HepG2 (cell line): ENCODE results near the gene AHR. TPM values are rescaled to one million over a fixed set of nuclear protein-coding genes. Genes with fewer than 3 reads are reported as not detected.

ENCODE experiments used
- ATAC-seq: fragments of 200-7000 bp; cut with Tn5 transposase; 3 replicates; pipeline ENCODE4 v1.9.1; 2020; ENCODE audit warnings: mild to moderate bottlenecking, moderate library complexity
- BruUV-seq: library from RNA; stranded (reverse); fragments of 400-500 nt; replicated peaks from 2 replicates; lab custom pipeline; 2021; lab: Mats Ljungman, UMichigan
- CTCF ChIA-PET: fragments of 300-600 bp; formaldehyde crosslinking; extraction: SDS; loops from one replicate; lab custom pipeline; 2021; ENCODE audit warnings: low total read pairs, inconsistent platforms, low intra/inter-chr PET ratio; lab: Yijun Ruan, JAX
- POLR2A ChIA-PET: fragments of 350-600 bp; sonication (Branson Sonifier 250); formaldehyde crosslinking; loops from one replicate; lab custom pipeline; 2020; ENCODE audit warnings: antibody characterized with exemption, inconsistent platforms; lab: Yijun Ruan, JAX
- DNase-seq: peaks from one replicate; pipeline ENCODE4 v3.0.0-alpha.2; 2015; ENCODE audit warnings: low spot score
- FAIRE-seq: peaks from 3 replicates; lab custom pipeline; 2011; peaks lifted over from hg19 to GRCh38; lab: Jason Lieb, UNC
- H2AFZ ChIP-seq: one replicate; pipeline ENCODE4 v1.6.1; 2011; ENCODE audit warnings: low read length, inconsistent platforms
- H3K27ac ChIP-seq: fragments of 300-600 bp; 3 replicates; pipeline ENCODE4 v1.8.0; 2011; ENCODE audit warnings: mixed run types, mild to moderate bottlenecking, mixed read lengths, low read length, inconsistent platforms; ENCODE audit not compliant: insufficient read depth; ENCODE audit errors: extremely low read length
- H3K27me3 ChIP-seq, 2 experiments: fragments of 200-600 bp in 1 of 2; 2 replicates in 1 of 2; 3 replicates in 1 of 2; pipeline versions ENCODE4 v1.6.0 to v1.8.0; 2011; ENCODE audit warnings: low read length in 2 of 2, mild to moderate bottlenecking in 2 of 2, moderate library complexity in 2 of 2, inconsistent platforms in 1 of 2; ENCODE audit not compliant: insufficient read depth in 2 of 2, control insufficient read depth in 1 of 2
- H3K36me3 ChIP-seq, 2 experiments: fragments of 200-600 bp in 1 of 2; replicated peaks in 1 of 2; 2 replicates in 1 of 2; 3 replicates in 1 of 2; pipeline versions ENCODE4 v1.5.1 to v1.8.0; 2011; ENCODE audit warnings: low read length in 2 of 2, inconsistent platforms in 1 of 2; ENCODE audit not compliant: insufficient read depth in 2 of 2, control insufficient read depth in 1 of 2
- H3K4me1 ChIP-seq: 2 replicates; pipeline ENCODE4 v1.5.1; 2012; ENCODE audit warnings: low read length, inconsistent platforms; ENCODE audit not compliant: insufficient read depth
- H3K4me2 ChIP-seq: 2 replicates; pipeline ENCODE4 v1.6.0; 2011; ENCODE audit warnings: low read depth, low read length, inconsistent platforms
- H3K4me3 ChIP-seq, 3 experiments: fragments of 200-600 bp in 1 of 3; sonication (generic), shearing (Covaris generic) in 1 of 3; replicated peaks in 1 of 3; 2 replicates each; pipeline ENCODE4 v1.5.1; 2011 to 2016; ENCODE audit warnings: low read length in 3 of 3, inconsistent platforms in 2 of 3, low read depth in 2 of 3, mild to moderate bottlenecking in 2 of 3, control low read depth in 1 of 3, mixed read lengths in 1 of 3; ENCODE audit not compliant: insufficient read depth in 1 of 3
- H3K79me2 ChIP-seq: one replicate; pipeline ENCODE4 v1.6.1; 2011; ENCODE audit warnings: low read length, inconsistent platforms; ENCODE audit not compliant: insufficient read depth
- H3K9ac ChIP-seq: 2 replicates; pipeline ENCODE4 v1.6.0; 2011; ENCODE audit warnings: mild to moderate bottlenecking, low read depth, low read length, inconsistent platforms; ENCODE audit not compliant: insufficient read depth
- H3K9me3 ChIP-seq: 2 replicates; pipeline ENCODE4 v1.5.1; 2012; ENCODE audit warnings: mild to moderate bottlenecking, low read length
- H4K20me1 ChIP-seq: 2 replicates; pipeline ENCODE4 v1.6.0; 2011; ENCODE audit warnings: inconsistent platforms, mild to moderate bottlenecking, low read length, moderate library complexity; ENCODE audit not compliant: insufficient read depth
- ATF1 ChIP-seq: IDR thresholded peaks from 2 replicates; pipeline ENCODE4 v1.6.1; 2016; ENCODE audit warnings: mild to moderate bottlenecking, control low read depth
- ATF6 ChIP-seq: sonication (generic); formaldehyde crosslinking; conservative IDR thresholded peaks from 2 replicates; pipeline ENCODE4 v1.4.0; 2020; ENCODE audit warnings: missing genetic modification reagents
- HES4 ChIP-seq: sonication (generic); formaldehyde crosslinking; IDR thresholded peaks from 2 replicates; pipeline ENCODE4 v1.9.0; 2021; ENCODE audit warnings: mild to moderate bottlenecking, missing genetic modification reagents, borderline replicate concordance
- MEF2D ChIP-seq: sonication (generic); formaldehyde crosslinking; IDR thresholded peaks from 2 replicates; pipeline ENCODE4 v1.5.1; 2020; ENCODE audit warnings: mild to moderate bottlenecking, missing genetic modification reagents
- REXO4 ChIP-seq: sonication (generic); formaldehyde crosslinking; IDR thresholded peaks from 2 replicates; pipeline ENCODE4 v1.8.0; 2022; ENCODE audit warnings: missing genetic modification reagents, mild to moderate bottlenecking, borderline replicate concordance
- RFXANK ChIP-seq: IDR thresholded peaks from 2 replicates; pipeline ENCODE4 v1.6.1; 2016
- SNAPC4 ChIP-seq: sonication (generic); formaldehyde crosslinking; IDR thresholded peaks from 2 replicates; pipeline ENCODE4 v1.4.0; 2020; ENCODE audit warnings: mild to moderate bottlenecking, missing genetic modification reagents
- WIZ ChIP-seq: sonication (generic); formaldehyde crosslinking; IDR thresholded peaks from 2 replicates; pipeline ENCODE4 v1.5.1; 2020; ENCODE audit warnings: mild to moderate bottlenecking, missing genetic modification reagents
- ZNF274 ChIP-seq: sonication (generic); formaldehyde crosslinking; IDR thresholded peaks from 2 replicates; pipeline ENCODE4 v1.5.1; 2020; ENCODE audit warnings: mild to moderate bottlenecking, missing genetic modification reagents
- ZNF547 ChIP-seq: sonication (generic); formaldehyde crosslinking; IDR thresholded peaks from 2 replicates; pipeline ENCODE4 v1.5.1; 2020; ENCODE audit warnings: mild to moderate bottlenecking, missing genetic modification reagents
- WGBS: methylation state at CpG from one replicate; pipeline ENCODE4 v1.1.6; 2017; ENCODE audit warnings: low lambda C conversion rate; 5-methylcytosine and 5-hydroxymethylcytosine counted together
- in situ Hi-C: cut with HindIII; loops from 2 replicates; pipeline ENCODE4 v1.10.0; 2017; ENCODE audit warnings: low pct_unique_long_range_greater_than_20kb; ENCODE audit not compliant: extremely low pct_ligation_motif_present
- intact Hi-C: fragments of 100-400 bp; cut with micrococcal nuclease; formaldehyde crosslinking; loops from one replicate; pipeline ENCODE4 v1.10.0; 2022; ENCODE audit not compliant: unreplicated experiment
- polyA plus RNA-seq, 8 experiments: library from polyadenylated mRNA; depleted of rRNA in 3 of 8; stranded (reverse) in 7 of 8; unstranded in 1 of 8; fragments of >200 nt; fragmentation: Illumina TruSeq in 4 of 8; extraction: Trizol in 4 of 8; gene quantifications; 2 replicates each; pipeline versions ENCODE4 v1.2.1 to v1.2.3, GENCODE V29; 2011 to 2016; ENCODE audit warnings: low read depth in 4 of 8, missing spikeins in 1 of 8, mixed read lengths in 1 of 8; ENCODE audit not compliant: insufficient read depth in 1 of 8
- total RNA-seq, 5 experiments: library from RNA; depleted of rRNA; stranded (reverse); fragments of >200 nt; fragmentation: Illumina TruSeq; extraction: Trizol; gene quantifications; 2 replicates each; pipeline ENCODE4 v1.2.3, GENCODE V29; 2016; ENCODE audit warnings: low read depth in 1 of 5
- TF ChIP-seq, protein P1 (sequence below): sonication (generic); formaldehyde crosslinking; IDR thresholded peaks from 2 replicates; pipeline ENCODE4 v1.4.0; 2020; ENCODE audit warnings: mild to moderate bottlenecking, missing genetic modification reagents, borderline replicate concordance

Gene AHR
- total and polyA plus RNA-seq, 2 of the 13 experiments (the other 11 are each of a cell fraction or from before 2014, with no cell fraction given): 9.0 to 31.3 TPM

GRCh38 chr7:17340655-17341054 is 42.2 kb downstream of the AHR start:
- Histone ChIP-seq H3K9ac (no peak overlapping the region), H3K9me3 (no peaks in the 10 kb centered on the region), H4K20me1 (no peaks in the 10 kb centered on the region), H3K4me2 (no peak overlapping the region), H3K79me2 (peaks cover 2% of the 10 kb centered on the region), H3K4me3 (no peak overlapping the region), H3K4me1 (no peaks in the 10 kb centered on the region), H2AFZ (no peak overlapping the region), H3K27ac (no peak overlapping the region), H3K27me3 (no peaks in the 10 kb centered on the region), H3K36me3 (peaks cover 12 to 44% of the 10 kb centered on the region in 2 experiments)
- WGBS: 100% methylated on average over 1 of the region's 1 CpG
- CTCF ChIA-PET: no interaction called here
- no TSS peak for BruUV-seq
- DNase-seq (no peak), FAIRE-seq (no peak), ATAC-seq (no peak)
- intact Hi-C loops: loop anchor here (10.0 kb wide), 2 partner anchors 184 to 304 kb away; no protein-coding TSS in a partner anchor
- TF ChIP-seq ATF1 (CRISPR knock-in tag) (no peak), ZNF274 (CRISPR knock-in tag) (no peak), WIZ (no peak), RFXANK (no peak)
- TF ChIP-seq, protein P1, sequence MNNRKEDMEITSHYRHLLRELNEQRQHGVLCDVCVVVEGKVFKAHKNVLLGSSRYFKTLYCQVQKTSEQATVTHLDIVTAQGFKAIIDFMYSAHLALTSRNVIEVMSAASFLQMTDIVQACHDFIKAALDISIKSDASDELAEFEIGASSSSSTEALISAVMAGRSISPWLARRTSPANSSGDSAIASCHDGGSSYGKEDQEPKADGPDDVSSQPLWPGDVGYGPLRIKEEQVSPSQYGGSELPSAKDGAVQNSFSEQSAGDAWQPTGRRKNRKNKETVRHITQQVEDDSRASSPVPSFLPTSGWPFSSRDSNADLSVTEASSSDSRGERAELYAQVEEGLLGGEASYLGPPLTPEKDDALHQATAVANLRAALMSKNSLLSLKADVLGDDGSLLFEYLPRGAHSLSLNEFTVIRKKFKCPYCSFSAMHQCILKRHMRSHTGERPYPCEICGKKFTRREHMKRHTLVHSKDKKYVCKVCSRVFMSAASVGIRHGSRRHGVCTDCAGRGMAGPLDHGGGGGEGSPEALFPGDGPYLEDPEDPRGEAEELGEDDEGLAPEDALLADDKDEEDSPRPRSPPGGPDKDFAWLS (CRISPR knock-in tag): no peak
- POLR2A ChIA-PET: no interaction called here
- in situ Hi-C loops: no loop called here

GRCh38 chr7:17342756-17343155 is 44.3 kb downstream of the AHR start:
- Histone ChIP-seq H3K27me3 (no peaks in the 10 kb centered on the region), H3K4me1 (no peaks in the 10 kb centered on the region), H3K9me3 (no peaks in the 10 kb centered on the region), H4K20me1 (no peaks in the 10 kb centered on the region), H2AFZ (no peak overlapping the region), H3K27ac (no peak overlapping the region), H3K79me2 (peaks cover 2% of the 10 kb centered on the region), H3K9ac (no peak overlapping the region), H3K4me3 (no peak overlapping the region), H3K4me2 (no peak overlapping the region), H3K36me3 (peaks cover 14 to 31% of the 10 kb centered on the region in 2 experiments)
- CTCF ChIA-PET: no interaction called here
- POLR2A ChIA-PET: no interaction called here
- no TSS peak for BruUV-seq
- intact Hi-C loops (loop anchor here (10.0 kb wide), 2 partner anchors 182 to 302 kb away; no protein-coding TSS in a partner anchor), in situ Hi-C loops (no loop called here)
- 96% methylated on average over 2 of the region's 2 CpGs for WGBS
- FAIRE-seq (no peak), DNase-seq (no peak), ATAC-seq (no peak)
- no peak for TF ChIP-seq REXO4 (CRISPR knock-in tag)
- TF ChIP-seq ZNF547 (CRISPR knock-in tag): no peak
- no peak for TF ChIP-seq HES4
- no peak for TF ChIP-seq MEF2D (CRISPR knock-in tag)
- TF ChIP-seq SNAPC4 (CRISPR knock-in tag): no peak
- no peak for TF ChIP-seq ATF6 (CRISPR knock-in tag)
